ENCODE results near the gene ARRDC3.

GRCh38 chr5:91397791-91398190, 14.7 kb upstream of the ARRDC3 start:
- TF ChIP-seq POLR2AphosphoS5 (IDR thresholded peaks at IDR 0.05; ENCODE audit: low read depth, low read length) = no peak
- TF ChIP-seq REST (IDR thresholded peaks at IDR 0.05; ENCODE audit: insufficient read depth in 1 of 2, low read depth in 2 of 2, low read length in 2 of 2) = no peak
- no peak for TF ChIP-seq FOXP2 (optimal IDR thresholded peaks at IDR 0.05; ENCODE audit: borderline replicate concordance, extremely low read depth, extremely low read length, insufficient read depth)
- no peak for TF ChIP-seq TAF1 (IDR thresholded peaks at IDR 0.05; ENCODE audit: borderline replicate concordance, insufficient read depth, low read length)
